Measurements from ENCODE around the gene MORC4.

GRCh38 chrX:106917830-106918500, 82.0 kb downstream of the MORC4 start:
- TF ChIP-seq CTCF (conservative IDR thresholded peaks at IDR 0.05; ENCODE audit: low read length) (no peak), EZH2phosphoT487 (IDR thresholded peaks at IDR 0.05; ENCODE audit: borderline replicate concordance, low read depth, low read length) (no peak)

Data from OCI-LY7 (cell line).